Stimulated activated CD8-positive, alpha-beta memory T cell treated with anti-CD3 and anti-CD28 coated beads, Interleukin-12 subunit alpha, Interleukin-12 subunit beta, amount 100 ng/mL, for 4 hours (primary cell): Measurements from ENCODE around the gene TH.

Experiments used
- DNase-seq: peaks from one replicate; pipeline ENCODE4 v3.0.0-alpha.2; 2020; ENCODE audit warnings: low read depth

TH gene

DNA sequence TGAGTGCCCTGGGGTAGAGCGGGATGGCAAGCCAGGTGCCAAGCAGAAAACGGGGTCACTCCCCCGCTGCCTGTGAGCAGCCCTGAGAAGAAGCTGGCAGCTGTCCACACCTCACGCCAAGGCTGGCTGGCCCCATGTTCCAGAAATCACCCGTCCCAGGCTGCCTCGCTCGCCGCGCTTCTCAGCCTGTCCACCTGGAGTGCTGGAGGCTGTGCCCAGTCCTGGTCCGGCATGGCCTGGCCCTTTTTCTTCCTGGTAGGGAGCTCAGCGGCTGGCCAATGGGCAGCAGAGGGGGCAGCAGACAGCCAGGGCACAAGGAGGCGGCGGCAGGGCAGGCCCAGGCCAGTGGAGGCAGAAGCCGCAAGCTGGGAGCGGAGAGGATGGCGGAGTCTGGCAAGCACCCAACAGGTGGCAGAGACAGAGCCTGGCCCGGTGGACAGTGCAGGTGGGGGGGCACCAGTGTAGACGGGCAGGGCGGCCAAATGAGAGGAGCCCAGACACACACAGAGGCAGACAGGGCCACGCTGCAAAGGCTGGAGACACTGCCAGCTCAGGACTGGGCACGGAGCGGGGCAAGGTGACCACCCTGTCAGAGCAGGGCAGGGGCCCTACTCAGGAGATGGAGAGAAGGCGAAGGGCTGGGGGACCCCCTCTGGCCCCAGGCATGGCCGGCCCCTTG is 37.2 kb upstream of the TH start:
- DNase-seq = no peak

DNA sequence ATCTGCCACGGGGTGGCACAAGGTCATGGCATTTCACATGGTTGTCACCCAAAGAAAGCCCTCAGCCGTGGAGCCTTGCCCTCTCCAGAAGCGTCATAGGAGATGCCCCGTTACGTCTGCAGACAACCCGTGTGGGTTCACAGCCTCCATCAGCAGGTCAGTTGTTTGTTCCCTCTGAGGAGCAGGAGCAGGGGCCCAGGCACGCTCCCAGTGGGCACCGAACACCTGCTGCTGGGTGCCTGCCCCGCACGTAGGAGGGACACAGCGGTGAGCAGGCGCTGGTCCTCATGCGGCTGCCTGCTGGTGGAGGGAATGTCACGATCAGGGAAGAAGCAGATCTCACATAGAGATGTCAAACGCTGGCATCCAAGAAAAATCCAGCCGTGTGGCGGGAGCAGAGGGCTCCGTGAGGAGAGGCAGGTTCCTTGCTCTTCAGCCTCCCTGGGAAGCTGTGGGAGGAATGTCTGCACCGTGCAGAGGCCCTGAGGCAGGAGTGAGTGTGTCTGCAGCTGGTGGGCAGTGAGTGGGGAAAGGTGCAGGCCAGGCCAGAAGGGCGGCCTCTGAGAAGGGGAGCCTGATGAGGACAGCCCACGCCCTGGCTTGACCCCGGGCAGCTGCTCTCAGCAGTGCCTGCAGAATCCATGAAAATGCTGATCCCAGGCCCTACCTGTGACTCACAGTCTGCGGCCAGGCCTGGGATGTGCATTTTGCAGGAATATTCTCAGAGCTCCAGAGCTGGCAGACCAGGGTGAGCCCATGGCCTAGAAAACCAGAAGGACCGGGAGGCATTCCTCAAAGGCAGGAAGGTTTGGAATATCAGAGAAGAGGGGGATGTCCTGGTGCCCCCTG is 36.4 kb upstream of the TH start:
- no peak for DNase-seq

DNA sequence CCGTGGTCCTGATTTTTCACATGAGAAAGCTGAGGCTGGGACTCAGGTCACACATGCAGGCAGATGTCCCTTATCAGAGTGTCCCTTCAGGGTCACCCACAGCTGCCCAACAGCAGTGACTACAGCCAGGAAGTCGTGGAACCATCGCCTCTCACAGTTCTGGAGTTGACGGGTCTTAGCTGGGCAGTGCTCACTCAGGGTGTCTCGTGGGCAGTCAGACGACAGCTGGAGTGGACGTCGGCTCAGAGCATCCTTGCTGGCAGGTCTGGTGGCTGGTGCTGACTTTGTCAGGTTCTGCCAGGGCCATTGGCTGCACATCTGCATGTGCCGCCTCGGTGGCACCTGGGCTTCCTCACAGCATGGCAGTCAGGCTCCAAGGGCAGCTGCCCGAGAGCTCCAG is 35.6 kb upstream of the TH start:
- DNase-seq = no peak

DNA sequence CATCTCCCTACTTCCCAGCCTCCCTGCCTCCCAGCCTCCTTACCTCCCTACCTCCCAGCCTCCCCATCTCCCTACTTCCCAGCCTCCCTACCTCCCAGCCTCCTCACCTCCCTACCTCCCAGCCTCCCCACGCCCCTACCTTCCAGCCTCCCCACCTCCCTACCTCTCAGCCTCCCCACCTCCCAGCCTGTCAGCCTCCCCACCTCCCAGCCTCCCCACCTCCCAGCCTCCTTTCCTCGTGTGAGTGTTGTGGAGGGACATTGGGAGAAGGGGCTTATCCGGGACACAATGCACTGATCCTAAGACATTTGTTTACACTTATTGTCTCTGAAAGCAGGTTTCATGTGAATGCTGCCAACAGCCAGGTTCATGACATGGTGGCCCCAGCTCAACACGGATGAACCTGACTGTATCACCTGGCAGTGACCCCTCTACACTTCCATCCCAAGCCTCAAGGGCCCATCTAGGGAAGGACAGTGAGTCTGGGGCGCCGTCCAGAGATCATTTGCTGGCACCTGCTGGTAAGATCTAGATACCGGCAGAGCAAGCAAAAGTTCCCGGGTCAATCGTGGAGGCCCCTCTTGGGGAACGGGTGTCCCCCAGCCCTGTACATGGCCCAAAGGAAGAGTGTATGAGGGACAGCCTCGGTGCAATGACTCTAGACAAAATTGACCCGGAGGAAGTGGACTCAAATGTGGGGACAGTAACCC is 34.5 kb upstream of the TH start:
- DNase-seq = no peak

DNA sequence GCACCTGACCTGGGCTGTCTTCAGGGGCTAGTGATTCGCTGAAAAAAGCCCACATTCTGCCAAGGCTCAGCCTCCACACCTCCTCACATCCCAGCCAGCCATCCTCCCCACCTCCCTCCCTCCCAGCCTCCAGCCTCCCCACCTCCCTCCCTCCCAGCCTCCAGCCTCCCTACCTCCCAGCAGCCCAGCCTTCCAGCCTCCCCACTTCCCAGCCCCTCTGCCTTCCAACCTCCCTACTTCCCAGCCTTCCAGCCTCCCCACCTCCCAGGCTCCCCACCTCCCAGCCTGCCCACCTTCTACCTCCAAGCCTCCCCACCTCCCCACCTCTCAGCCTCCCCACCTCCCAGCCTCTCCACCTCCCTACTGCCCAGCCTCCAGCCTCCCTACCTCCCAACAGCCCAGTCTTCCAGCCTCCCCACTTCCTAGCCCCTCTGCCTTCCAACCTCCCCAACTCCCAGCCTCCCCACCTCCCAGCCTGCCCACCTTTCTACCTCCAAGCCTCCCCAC is 33.7 kb upstream of the TH start:
- no peak for DNase-seq

DNA sequence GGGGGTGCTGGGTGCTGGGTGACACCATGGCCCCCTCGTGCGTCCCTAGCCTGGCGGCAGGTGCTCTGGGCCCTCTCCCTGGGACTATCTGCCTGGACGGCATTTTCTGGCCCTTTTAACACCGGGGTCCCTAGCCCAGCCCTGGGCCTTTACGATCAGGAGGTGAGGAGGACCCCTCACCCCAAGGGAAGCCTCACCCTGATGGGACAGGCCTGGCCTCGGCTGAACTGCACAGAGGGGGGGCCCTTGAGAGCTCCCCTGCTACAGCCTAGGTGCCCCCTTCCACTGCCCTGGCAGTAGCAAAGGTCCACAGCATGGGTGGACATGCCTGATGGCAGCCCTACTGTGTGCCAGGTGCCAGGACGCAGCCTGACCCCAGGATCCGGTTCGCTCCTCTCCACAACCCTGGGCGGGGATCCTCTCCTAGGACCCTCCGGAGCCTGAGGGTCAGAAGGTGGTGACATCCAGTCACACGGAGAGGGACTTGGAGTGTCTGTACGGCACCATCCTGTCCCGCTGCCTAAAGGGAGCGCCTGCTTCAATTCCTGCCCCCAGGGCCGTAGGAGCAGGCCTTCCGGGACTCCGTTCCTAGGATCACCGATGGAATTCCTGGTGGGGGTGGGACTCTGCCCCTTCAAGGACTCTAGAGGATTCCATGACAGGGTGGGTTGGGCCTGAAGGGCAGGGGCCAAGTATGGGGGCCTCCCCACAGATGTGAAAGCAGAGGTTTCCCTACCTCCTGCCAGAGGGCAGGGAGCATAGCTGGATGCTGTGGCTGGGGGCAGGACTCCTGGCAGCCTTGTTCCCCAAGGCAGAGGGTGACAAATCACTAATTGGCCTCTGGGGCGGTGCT is 33.0 kb upstream of the TH start:
- DNase-seq = no peak

DNA sequence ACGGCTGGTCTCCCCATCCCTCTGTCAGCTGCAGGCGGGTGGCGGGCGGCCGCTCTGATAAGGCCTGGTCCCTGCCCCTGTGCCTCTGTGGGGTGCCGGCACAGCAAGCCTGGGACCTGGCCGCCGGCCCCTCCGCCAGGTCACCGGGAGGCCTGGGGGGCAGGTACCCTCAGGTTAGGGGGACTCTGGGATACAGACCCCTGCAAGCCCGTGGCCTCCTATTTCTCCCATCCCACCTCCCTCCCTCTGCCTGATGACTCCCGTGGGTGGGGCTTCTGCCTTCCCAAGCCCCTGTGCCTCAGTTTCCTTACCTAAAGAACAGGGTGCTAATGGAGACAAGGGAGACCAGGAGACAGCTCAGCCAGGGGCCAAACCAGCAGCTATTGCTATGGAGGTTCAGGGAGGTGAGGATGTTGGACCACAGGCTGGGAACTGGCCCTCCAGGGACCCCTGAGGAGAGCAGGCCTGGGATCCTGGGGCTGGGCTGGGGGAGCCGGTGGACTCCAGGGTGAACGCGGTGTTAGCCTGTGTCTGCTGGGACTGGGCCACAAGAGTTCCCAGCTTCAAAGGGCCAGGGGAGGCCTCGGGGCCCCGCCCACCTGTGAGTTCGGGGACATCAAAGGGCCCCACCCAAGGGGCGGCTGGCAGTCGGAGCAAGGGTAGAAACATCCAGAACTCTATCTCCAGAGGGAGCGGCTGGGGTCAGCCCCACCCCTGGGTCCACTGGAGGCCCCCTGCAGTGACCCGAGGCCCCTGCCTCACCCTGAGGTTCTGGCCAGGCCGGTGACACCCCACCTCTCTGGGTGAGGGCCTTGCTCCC is 32.0 kb upstream of the TH start:
- no peak for DNase-seq

DNA sequence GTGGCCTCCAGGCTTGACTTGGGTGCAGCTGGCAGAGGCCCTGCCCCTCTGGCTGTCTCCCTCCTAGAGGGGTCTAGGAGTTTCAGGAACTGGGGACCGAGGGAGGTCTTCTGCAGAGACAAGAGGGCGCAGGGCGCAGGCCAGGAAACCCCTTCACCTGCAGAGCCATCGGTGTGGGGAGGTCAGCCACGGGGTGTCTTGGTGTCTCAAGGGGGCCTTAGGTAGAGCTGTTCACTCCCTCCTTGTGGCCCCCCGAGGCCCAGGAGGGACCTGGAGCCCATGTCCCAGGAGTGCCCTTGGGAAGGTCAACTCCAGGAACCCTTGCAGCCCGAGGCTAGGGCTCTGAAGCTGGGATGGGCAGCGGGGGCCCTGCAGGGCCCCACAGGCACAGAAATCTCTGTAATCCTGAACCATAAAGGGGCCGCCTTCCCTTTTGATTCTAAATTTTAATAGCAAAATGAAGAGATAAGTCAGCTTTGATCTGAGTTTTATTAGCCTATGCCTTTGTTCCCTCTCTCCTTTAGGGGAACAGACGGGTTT is 31.4 kb upstream of the TH start:
- DNase-seq = no peak

DNA sequence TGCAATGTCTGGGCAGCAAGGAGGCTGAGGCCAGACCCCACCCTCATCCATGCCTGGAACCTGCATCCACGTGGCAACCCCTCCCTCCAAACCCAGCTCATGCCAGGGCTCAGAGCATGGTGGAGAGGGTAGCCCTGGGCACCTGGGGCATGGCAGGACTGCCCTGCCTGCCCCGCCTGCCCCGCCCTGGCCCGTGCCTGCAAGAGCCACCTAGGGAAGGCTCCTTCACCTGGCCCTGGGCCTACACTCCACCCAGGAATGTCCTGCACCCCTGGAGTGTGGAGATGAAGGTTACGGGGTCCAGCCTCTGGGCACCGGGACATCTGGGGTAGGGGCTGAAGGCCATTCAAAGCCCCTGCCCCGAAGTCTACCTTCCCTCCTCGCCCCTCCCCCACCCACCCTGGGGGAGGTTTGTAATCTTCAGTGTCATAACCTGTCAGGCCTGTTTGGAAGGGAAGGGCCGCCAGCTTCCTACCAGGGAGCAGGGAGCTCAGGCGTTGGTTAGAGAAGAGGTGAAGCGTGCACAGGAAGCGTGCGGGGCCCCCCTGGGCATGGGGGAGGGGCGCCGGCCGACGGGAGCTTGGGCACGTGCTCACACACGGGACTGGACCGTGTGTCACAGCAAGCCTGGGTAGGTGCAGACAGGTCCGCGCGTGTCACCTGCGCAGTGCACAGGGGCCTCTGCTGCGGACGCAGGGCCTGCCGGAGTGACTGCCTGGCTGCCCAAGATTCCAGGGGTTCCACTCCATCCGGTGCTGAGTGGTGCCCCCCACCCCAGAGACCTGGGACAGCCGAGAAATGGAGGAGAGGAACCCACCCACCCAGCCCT is 30.7 kb upstream of the TH start:
- DNase-seq = no peak

DNA sequence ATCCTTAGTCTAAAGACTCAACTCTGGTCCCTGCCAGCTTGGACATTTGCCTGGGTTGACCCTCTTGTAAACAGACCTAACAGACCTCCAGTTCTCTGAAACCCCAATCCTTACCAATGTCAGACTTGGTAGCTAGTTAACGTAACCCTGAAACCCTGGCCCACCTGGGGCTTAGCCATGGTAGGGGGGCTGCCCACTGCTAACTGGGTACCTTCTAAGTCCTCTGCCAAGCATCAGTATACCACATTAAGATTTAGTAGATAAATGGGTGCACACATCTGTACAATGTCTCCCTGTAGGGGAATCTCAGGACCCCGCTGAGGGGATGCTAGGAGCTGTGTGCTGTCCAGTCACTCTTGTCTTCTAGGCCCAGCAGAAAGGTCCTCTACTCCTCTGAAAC is 29.9 kb upstream of the TH start:
- no peak for DNase-seq

DNA sequence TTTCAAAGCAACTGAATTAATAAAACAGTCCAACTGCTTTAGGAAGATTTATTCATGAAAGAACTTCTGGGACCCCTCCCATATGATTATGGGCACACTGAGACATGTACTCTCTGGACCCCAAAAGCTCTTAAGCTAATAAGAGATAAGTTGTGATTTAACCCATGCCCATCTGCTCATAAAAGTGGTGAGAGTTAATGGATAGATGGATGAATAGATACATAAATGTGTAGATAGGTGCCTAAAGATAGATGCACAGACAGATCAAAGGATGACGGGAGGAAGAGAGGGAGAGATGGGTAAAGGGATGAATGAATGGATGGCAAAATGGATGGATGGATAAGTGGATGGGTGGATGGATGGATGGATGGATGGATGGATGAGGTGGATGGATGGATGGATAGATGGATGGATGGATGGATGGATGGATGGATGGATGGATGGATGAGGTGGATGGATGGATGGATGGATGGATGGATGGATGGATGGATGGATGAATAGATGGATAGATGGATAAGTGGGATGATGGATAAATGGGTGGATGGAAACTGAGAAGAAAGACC is 29.4 kb upstream of the TH start:
- no peak for DNase-seq

DNA sequence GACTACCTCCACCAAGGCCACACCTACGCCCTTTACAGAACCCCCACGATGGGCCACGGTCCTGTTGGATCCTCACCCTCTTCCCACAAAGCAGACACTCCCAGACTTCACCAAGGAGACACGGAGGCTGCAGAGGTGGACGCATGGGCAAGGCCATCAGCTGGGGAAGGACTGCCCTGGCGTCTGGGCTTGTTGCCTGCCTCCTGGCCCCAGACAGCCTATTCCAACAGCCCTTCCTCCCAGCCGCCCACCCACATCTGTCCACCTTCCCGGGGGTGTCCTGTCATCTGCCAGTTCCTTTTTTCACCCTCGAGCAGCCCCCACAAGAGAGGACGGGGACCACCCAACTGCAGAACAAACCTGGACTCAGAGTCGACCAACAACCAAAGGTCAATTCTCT is 28.9 kb upstream of the TH start:
- DNase-seq = no peak

DNA sequence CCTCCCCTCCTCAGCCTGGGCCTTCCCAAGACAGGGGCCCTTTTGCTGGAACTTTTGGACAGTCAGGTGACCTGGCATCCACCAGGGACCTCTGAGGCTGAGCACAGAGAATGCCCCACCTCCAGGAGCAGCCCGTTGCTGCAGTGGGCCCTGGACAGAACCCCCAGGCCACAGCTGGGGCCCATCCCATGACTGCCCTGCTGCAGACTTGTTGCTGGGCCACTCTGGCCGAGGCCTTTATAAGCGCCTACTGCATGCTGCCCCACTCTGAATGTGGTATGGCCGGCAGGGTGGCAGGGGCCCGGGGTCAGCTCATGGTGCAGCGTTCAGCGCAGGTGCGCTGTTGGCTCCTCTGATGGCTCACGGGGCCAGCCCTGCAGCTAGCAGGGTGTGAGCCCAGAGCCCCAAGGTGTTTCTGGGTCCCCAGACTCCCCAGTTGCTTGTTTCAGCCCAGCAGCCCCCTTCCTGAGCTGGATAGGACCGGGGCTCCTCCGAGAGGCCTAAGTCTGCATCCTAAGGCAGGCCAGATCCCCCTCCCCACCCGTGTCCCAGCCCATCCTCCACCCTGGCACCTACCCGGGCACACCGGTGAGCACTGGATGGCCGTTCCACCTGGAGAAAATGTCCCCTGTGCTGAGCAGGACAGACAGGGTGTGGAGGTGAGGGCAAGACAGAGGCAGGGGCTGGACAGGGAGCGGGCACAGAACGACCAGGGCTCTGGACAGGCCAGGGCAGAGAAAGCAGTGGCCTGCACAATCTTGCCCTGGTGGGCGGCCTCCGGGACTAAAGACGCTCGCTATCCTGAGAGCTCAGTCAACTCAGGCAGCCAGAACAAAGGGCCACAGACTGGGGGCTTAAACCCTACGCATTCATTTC is 28.1 kb upstream of the TH start:
- DNase-seq = no peak

DNA sequence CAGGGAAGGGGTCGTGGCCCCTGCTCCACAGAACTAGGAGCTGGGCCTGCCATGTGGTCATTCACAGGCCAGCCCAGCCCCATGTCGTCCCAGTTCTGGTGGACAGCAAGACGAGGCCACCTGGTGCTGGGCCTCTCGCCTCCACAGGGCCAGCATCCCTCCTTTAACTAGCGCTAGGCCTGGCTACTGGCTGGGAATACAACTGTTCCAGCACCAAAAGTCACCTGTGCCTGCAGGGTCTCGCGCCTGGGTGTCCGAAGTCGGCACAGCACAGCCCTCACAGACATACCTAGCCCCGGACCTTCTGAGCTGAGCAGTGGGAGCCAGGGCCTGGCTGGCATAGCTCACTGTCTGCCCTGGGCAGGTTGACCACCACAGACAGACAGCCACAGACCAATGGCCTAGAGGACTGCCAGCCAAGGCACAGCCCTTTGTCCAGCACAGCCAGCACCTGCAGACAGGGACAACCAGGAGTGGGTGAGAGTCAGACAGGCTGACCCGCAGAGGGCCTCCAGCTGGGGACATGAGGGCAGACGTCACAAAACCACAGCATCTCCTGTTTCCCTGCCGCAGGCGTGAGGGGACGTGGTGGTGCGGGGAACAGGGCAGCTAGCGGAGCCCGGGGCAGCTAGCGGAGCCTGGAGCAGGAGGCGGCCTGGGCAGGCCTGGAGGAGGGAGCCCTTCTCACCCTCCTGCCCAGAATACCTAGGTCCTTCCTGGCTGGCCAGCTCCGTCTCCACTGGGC is 27.2 kb upstream of the TH start:
- DNase-seq = no peak

DNA sequence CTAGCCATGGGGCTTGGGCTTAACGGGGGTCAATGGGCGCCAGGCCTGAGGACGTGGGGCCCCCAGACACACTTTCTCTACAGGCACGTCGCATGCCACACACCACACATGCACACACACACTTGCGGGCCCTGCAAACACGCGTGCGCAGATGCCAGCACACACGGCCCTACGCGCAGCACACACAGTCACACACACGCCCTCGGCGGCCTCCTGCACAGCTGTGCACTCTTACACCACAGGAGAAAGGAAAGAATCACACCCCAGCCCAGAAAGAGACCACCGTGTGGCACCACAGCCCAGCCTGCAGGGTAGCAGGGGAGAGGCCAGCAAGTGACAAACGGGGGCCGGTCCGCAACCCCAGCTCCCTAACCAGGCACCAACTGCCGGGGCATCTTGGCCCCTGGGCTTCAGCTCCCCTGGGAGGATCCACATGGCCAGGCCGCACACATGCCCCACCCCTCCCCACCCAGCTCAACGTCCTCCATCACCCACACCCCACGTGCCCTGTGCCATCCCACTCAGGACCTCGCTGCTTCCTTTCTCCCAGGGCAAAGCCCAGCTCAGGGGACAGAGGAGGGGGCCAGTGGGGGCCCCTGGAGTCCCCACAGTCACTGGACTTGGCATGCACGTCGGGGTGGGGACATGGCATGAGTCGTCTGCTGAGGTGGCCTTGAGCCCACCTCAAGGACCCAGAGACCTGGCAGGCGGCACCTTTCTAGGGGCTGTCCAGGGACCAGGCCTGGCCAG is 26.3 kb upstream of the TH start:
- DNase-seq = no peak

DNA sequence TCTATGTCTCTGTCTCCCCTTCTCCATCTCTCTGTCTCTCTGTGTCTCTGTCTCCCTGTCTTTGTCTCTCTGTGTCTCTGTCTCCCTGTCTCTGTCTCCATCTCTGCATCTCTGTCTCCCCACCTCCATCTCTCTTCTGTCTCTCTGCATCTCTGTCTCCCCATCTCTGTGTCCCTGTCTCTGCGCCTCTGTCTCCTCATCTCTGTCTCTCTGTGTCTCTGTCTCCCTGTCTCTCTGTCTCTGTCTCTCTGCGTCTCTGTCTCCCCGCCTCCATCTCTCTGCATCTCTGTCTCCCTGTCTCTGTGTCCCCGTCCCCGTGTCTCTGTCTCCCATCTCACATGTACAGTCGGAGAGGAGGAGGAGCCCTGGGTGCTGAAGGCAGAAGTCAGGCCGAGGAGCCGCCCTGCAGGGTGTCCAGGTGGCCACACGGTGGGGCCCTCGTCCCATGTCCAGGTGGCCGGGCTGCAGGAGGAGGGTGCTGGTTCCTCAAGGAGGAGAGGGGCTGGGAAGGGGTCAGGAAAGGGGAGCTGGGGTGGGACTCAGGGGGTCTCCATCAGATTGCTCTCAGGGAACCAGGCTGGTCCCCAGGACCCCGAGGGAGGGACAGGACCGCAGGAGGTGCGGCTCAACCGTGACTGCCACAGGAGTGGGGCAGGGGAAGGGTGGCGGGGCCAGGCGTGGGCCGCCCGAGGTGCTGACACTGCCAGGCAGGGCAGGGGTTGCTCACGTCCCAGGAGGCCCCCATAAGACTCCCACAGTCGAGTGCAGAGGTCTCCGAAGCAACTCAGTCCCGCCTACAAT is 25.6 kb upstream of the TH start:
- DNase-seq = peak; percentile 56
